Astrocyte (in vitro differentiated cells and primary cell): ENCODE measurements around the gene GUK1. TPM values are rescaled to one million over a fixed set of nuclear protein-coding genes. Genes with fewer than 3 reads are reported as not detected.

Source experiments
- DNase-seq: peaks from one replicate; pipeline ENCODE4 v3.0.0-alpha.2; 2010; ENCODE audit warnings: low read depth
- FAIRE-seq: peaks from 2 replicates; lab custom pipeline; 2011; peaks lifted over from hg19 to GRCh38; lab: Jason Lieb, UNC
- H2AFZ ChIP-seq: 2 replicates; pipeline ENCODE4 v1.6.0; 2012; ENCODE audit warnings: low read depth, low read length, inconsistent platforms
- H3K27ac ChIP-seq: 2 replicates; pipeline ENCODE4 v1.5.1; 2011; ENCODE audit warnings: low read depth, low read length, inconsistent platforms
- H3K27me3 ChIP-seq: 2 replicates; pipeline ENCODE4 v1.6.0; 2011; ENCODE audit warnings: low read length, inconsistent platforms; ENCODE audit not compliant: insufficient read depth
- H3K36me3 ChIP-seq: 2 replicates; pipeline ENCODE4 v1.5.1; 2011; ENCODE audit warnings: low read length, inconsistent platforms; ENCODE audit not compliant: insufficient read depth
- H3K4me1 ChIP-seq: 2 replicates; pipeline ENCODE4 v1.5.1; 2011; ENCODE audit warnings: low read length, inconsistent platforms; ENCODE audit not compliant: insufficient read depth
- H3K4me2 ChIP-seq: 2 replicates; pipeline ENCODE4 v1.6.0; 2012; ENCODE audit warnings: low read length, inconsistent platforms
- H3K4me3 ChIP-seq: 2 replicates; pipeline ENCODE4 v1.5.1; 2011; ENCODE audit warnings: low read depth, mild to moderate bottlenecking, low read length, inconsistent platforms; ENCODE audit not compliant: insufficient read depth
- H3K79me2 ChIP-seq: 2 replicates; pipeline ENCODE4 v1.6.0; 2012; ENCODE audit warnings: mild to moderate bottlenecking, low read length, inconsistent platforms; ENCODE audit not compliant: insufficient read depth
- H3K9ac ChIP-seq: 2 replicates; pipeline ENCODE4 v1.6.0; 2012; ENCODE audit warnings: mild to moderate bottlenecking, low read length, inconsistent platforms
- H3K9me3 ChIP-seq: 2 replicates; pipeline ENCODE4 v1.5.1; 2012; ENCODE audit warnings: low read depth, mild to moderate bottlenecking, low read length, inconsistent platforms; ENCODE audit not compliant: insufficient read depth
- H4K20me1 ChIP-seq: 2 replicates; pipeline ENCODE4 v1.6.0; 2012; ENCODE audit warnings: low read length, inconsistent platforms; ENCODE audit not compliant: insufficient read depth
- H3K27ac Mint-ChIP-seq: one replicate; pipeline ENCODE4 v1.8.0; 2021; ENCODE audit warnings: mild to moderate bottlenecking, mixed read lengths; ENCODE audit not compliant: unreplicated experiment
- H3K27me3 Mint-ChIP-seq: one replicate; pipeline ENCODE4 v1.8.0; 2021; ENCODE audit warnings: low read depth, mixed read lengths; ENCODE audit not compliant: unreplicated experiment
- H3K36me3 Mint-ChIP-seq: one replicate; pipeline ENCODE4 v1.8.0; 2021; ENCODE audit warnings: low read depth, mixed read lengths; ENCODE audit not compliant: unreplicated experiment
- H3K4me1 Mint-ChIP-seq: one replicate; pipeline ENCODE4 v1.8.0; 2021; ENCODE audit warnings: low read depth, mixed read lengths; ENCODE audit not compliant: unreplicated experiment
- H3K4me3 Mint-ChIP-seq: one replicate; pipeline ENCODE4 v1.8.0; 2021; ENCODE audit warnings: mild to moderate bottlenecking, moderate library complexity, mixed read lengths; ENCODE audit not compliant: unreplicated experiment
- H3K9me3 Mint-ChIP-seq: one replicate; pipeline ENCODE4 v1.8.0; 2021; ENCODE audit warnings: mild to moderate bottlenecking, mixed read lengths; ENCODE audit not compliant: unreplicated experiment
- CTCF ChIP-seq: IDR thresholded peaks from 2 replicates; pipeline ENCODE4 v1.5.1; 2011; ENCODE audit warnings: low read depth, mild to moderate bottlenecking, inconsistent platforms, low read length, moderate library complexity; ENCODE audit not compliant: insufficient read depth
- EZH2 ChIP-seq: IDR thresholded peaks from 2 replicates; pipeline ENCODE4 v1.6.1; 2012; ENCODE audit warnings: mild to moderate bottlenecking, low read length, inconsistent platforms; ENCODE audit not compliant: insufficient read depth
- total RNA-seq: library from RNA; stranded (reverse); gene quantifications from 2 replicates; pipeline ENCODE4 v1.2.1, GENCODE V29; 2021

The GUK1 gene
- total RNA-seq, 1 donor from 2014 or later: 214 TPM

DNA sequence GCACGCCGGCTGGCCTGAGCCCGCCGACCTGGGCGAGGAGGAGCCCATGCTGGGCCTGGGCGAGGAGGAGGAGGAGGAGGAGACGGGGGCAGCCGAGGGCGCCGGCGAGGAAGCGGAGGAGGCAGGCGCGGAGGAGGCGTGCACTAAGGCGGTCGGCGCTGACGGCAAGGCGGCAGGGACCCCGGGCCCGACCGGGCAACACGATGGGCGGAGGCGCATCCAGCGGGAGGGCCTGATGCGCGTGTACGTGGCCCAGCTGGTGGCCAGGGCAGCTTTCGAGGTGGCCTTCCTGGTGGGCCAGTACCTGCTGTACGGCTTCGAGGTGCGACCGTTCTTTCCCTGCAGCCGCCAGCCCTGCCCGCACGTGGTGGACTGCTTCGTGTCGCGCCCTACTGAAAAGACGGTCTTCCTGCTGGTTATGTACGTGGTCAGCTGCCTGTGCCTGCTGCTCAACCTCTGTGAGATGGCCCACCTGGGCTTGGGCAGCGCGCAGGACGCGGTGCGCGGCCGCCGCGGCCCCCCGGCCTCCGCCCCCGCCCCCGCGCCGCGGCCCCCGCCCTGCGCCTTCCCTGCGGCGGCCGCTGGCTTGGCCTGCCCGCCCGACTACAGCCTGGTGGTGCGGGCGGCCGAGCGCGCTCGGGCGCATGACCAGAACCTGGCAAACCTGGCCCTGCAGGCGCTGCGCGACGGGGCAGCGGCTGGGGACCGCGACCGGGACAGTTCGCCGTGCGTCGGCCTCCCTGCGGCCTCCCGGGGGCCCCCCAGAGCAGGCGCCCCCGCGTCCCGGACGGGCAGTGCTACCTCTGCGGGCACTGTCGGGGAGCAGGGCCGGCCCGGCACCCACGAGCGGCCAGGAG is 18.3 kb downstream of the GUK1 start:
- H4K20me1 ChIP-seq: peaks cover 13% of the 10 kb centered on the region
- peaks cover 7% of the 10 kb centered on the region for H3K27me3 ChIP-seq
- no peak overlapping the region for H3K4me3 ChIP-seq
- FAIRE-seq (no peak), DNase-seq (no peak)
- H3K9ac ChIP-seq: no peak overlapping the region
- H3K9me3 Mint-ChIP-seq: no peaks in the 10 kb centered on the region
- H3K4me1 Mint-ChIP-seq: no peaks in the 10 kb centered on the region
- no peak overlapping the region for H3K4me3 Mint-ChIP-seq
- no peaks in the 10 kb centered on the region for H3K79me2 ChIP-seq
- H3K27me3 Mint-ChIP-seq: peaks cover 3% of the 10 kb centered on the region
- no peak overlapping the region for H2AFZ ChIP-seq
- H3K4me2 ChIP-seq: peak overlapping the region; percentile 15
- peaks cover 3% of the 10 kb centered on the region for H3K9me3 ChIP-seq
- peaks cover 14% of the 10 kb centered on the region for H3K4me1 ChIP-seq
- TF ChIP-seq CTCF: no peak
- TF ChIP-seq EZH2: peak; percentile 94
- H3K27ac ChIP-seq: no peak overlapping the region
- no peaks in the 10 kb centered on the region for H3K36me3 ChIP-seq
- peaks cover 2% of the 10 kb centered on the region for H3K36me3 Mint-ChIP-seq
- no peak overlapping the region for H3K27ac Mint-ChIP-seq

DNA sequence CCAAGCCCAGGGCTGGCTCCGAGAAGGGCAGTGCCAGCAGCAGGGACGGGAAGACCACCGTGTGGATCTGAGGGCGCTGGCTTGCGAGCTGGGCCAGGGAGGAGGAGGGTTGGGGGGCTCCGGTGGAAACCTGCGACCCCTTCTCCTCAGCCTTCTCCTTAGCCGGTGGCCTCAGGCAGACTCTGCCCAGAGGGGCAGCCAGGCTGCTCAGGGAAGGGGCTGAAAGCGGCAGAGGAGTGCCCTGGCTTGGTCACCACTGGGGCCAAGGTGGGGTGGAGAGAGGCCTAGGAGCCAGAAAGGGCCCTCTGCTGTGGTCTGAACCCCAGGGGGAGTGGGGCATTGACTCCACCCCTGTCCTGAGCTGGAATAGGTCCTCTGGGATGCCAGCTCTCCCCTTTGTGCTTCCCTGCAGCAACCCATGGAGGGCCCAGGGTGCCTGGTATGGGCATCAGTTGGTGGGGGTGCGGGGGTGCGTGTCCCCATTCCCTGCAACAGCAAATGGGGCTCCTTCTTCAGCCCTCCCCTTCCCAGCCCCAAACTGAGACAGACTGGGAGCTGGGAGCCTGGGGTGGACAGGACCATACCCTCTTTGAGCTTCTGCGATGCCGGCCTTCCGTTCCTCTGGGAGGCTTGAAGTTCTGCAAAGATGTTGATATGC is 19.1 kb downstream of the GUK1 start:
- Histone ChIP-seq H3K9me3 (peaks cover 3% of the 10 kb centered on the region), H3K9ac (no peak overlapping the region), H3K36me3 (no peaks in the 10 kb centered on the region), H3K4me1 (peaks cover 18% of the 10 kb centered on the region), H3K27me3 (peaks cover 7% of the 10 kb centered on the region), H3K79me2 (no peaks in the 10 kb centered on the region), H3K4me3 (no peak overlapping the region), H3K27ac (no peak overlapping the region), H3K4me2 (no peak overlapping the region), H4K20me1 (peaks cover 12% of the 10 kb centered on the region), H2AFZ (no peak overlapping the region)
- DNase-seq (no peak), FAIRE-seq (no peak)
- TF ChIP-seq EZH2 (peak; percentile 39), CTCF (no peak)
- Mint-ChIP-seq H3K36me3 (peaks cover under 1% of the 10 kb centered on the region), H3K9me3 (no peaks in the 10 kb centered on the region), H3K4me3 (no peak overlapping the region), H3K4me1 (no peaks in the 10 kb centered on the region), H3K27me3 (peaks cover 3% of the 10 kb centered on the region), H3K27ac (no peak overlapping the region)
